H1 (cell line): ENCODE results near the gene DPEP2NB. TPM values are rescaled to one million over a fixed set of nuclear protein-coding genes. Genes with fewer than 3 reads are reported as not detected.

ENCODE experiments used
- ASH2L ChIP-seq: fragments of 200-600, 300-600 bp; sonication (generic); IDR thresholded peaks from one replicate; pipeline ENCODE4 v1.7.1; 2017; ENCODE audit warnings: low read length
- BCL11A ChIP-seq, 2 experiments: IDR thresholded peaks; one replicate each; pipeline ENCODE4 v1.6.1; 2011; ENCODE audit warnings: low read depth in 2 of 2, low read length in 2 of 2, mild to moderate bottlenecking in 2 of 2
- CBX8 ChIP-seq: fragments of 300-800, 300-1000 bp; sonication (generic); IDR thresholded peaks from 2 replicates; pipeline ENCODE4 v1.7.1; 2016; ENCODE audit warnings: low read depth, low read length, borderline replicate concordance
- NRF1 ChIP-seq: IDR thresholded peaks from 2 replicates; pipeline ENCODE4 v1.6.1; 2011; ENCODE audit warnings: mild to moderate bottlenecking, low read depth, low read length, improper control_type of control experiment
- POU5F1 ChIP-seq: IDR thresholded peaks from 2 replicates; pipeline ENCODE4 v1.6.1; 2011; ENCODE audit warnings: low read depth, mild to moderate bottlenecking, low read length, moderate library complexity
- RNF2 ChIP-seq: fragments of 200-900, 300-1000 bp; sonication (generic); IDR thresholded peaks from 2 replicates; pipeline ENCODE4 v1.7.1; 2016; ENCODE audit warnings: borderline replicate concordance, low read depth, mild to moderate bottlenecking, antibody characterized with exemption, low read length; ENCODE audit not compliant: poor library complexity, severe bottlenecking; ENCODE audit errors: missing control alignments
- TEAD4 ChIP-seq: IDR thresholded peaks from 2 replicates; pipeline ENCODE4 v1.6.1; 2012; ENCODE audit warnings: low read depth, low read length, inconsistent platforms, mixed read lengths
- polyA plus RNA-seq, 7 experiments: library from polyadenylated mRNA; depleted of rRNA in 3 of 7; stranded (reverse) in 5 of 7; unstranded in 2 of 7; fragments of >200 nt in 5 of 7; fragments of 200-250 nt in 2 of 7; gene quantifications; 1 replicate in 5 of 7; 2 replicates in 1 of 7; 4 replicates in 1 of 7; pipeline versions ENCODE4 v1.2.1 to v1.2.3, GENCODE V29; 2011 to 2013; ENCODE audit warnings: missing spikeins in 2 of 7, mixed read lengths in 2 of 7
- total RNA-seq: library from RNA; stranded (reverse); fragmentation: NEBNext Ultra II Directional; extraction: Animal tissue kit (Norgen Biotek cat#: 25700); gene quantifications from 2 replicates; pipeline ENCODE4 v1.2.1, GENCODE V29; 2021
- TF ChIP-seq, protein P1 (sequence below): IDR thresholded peaks from 2 replicates; pipeline ENCODE4 v1.6.1; 2012; ENCODE audit warnings: inconsistent platforms
- TF ChIP-seq, protein P2 (sequence below): IDR thresholded peaks from 2 replicates; pipeline ENCODE4 v1.6.1; 2011; ENCODE audit warnings: low read length, improper control_type of control experiment
- TF ChIP-seq, protein P3 (sequence below), 3 experiments: IDR thresholded peaks; 1 replicate in 2 of 3; 2 replicates in 1 of 3; pipeline versions ENCODE4 v1.5.1 to v1.6.1; 2011; ENCODE audit warnings: low read length in 3 of 3, mild to moderate bottlenecking in 3 of 3, inconsistent platforms in 2 of 3, low read depth in 1 of 3, moderate library complexity in 1 of 3; ENCODE audit not compliant: insufficient read depth in 1 of 3; ENCODE audit errors: control extremely low read depth in 1 of 3

DPEP2NB gene
- total and polyA plus RNA-seq, 2 of the 8 experiments (the other 6 are each of a cell fraction or from before 2014, with no cell fraction given): not detected

DNA sequence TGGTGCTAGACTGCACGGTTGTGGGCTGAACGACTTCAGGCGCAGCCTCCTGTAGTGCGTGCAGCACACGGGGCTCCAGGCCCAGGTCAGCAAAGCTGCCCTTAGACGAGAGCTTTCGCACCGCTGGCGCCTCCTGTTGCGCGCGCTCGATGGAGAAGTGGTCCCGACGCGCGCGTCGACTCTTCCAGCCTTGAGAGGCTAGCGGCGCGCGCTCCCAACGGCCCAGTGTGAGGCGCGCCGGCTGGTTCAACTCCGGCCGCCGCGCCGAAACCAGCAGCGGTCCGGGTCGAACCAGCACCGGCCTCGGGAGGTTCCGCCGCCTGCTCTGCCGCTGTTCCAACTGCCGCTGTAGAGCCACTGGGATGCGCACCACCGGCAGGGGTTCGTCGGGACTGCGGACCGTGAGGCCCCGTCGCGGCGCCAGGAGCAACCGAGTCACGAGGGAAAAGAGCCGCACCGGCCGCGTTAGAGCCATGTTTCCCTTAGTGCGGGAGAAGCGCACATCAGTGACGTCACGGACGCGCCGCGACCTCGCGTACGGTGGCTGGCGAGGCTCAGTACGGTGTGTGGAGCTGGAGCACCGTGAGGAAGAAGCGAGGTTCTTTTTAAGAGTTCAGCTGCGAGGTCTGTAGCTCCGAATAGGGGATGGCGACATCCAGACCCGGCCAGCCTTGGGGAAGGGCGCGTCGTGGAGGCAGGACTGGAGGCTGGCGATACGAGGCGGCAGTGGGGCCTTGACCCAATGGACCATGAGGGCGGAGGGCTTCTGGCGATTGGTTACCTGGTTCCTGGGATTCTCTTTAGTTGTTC lies 7.2 kb upstream of the DPEP2NB start, which contains the start of the genes DDX28 and DUS2 (continued):
- TF ChIP-seq NRF1 (no peak), ASH2L (peak; percentile 99), POU5F1 (no peak), CBX8 (no peak), BCL11A (IDR thresholded peaks at IDR 0.05; ENCODE audit: low read depth in 2 of 2, low read length in 2 of 2) (no peak), RNF2 (no peak), TEAD4 (no peak)
- TF ChIP-seq, protein P1, sequence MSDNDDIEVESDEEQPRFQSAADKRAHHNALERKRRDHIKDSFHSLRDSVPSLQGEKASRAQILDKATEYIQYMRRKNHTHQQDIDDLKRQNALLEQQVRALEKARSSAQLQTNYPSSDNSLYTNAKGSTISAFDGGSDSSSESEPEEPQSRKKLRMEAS: peak; percentile 97
- TF ChIP-seq, protein P2, sequence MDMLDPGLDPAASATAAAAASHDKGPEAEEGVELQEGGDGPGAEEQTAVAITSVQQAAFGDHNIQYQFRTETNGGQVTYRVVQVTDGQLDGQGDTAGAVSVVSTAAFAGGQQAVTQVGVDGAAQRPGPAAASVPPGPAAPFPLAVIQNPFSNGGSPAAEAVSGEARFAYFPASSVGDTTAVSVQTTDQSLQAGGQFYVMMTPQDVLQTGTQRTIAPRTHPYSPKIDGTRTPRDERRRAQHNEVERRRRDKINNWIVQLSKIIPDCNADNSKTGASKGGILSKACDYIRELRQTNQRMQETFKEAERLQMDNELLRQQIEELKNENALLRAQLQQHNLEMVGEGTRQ: no peak
- TF ChIP-seq, protein P3, sequence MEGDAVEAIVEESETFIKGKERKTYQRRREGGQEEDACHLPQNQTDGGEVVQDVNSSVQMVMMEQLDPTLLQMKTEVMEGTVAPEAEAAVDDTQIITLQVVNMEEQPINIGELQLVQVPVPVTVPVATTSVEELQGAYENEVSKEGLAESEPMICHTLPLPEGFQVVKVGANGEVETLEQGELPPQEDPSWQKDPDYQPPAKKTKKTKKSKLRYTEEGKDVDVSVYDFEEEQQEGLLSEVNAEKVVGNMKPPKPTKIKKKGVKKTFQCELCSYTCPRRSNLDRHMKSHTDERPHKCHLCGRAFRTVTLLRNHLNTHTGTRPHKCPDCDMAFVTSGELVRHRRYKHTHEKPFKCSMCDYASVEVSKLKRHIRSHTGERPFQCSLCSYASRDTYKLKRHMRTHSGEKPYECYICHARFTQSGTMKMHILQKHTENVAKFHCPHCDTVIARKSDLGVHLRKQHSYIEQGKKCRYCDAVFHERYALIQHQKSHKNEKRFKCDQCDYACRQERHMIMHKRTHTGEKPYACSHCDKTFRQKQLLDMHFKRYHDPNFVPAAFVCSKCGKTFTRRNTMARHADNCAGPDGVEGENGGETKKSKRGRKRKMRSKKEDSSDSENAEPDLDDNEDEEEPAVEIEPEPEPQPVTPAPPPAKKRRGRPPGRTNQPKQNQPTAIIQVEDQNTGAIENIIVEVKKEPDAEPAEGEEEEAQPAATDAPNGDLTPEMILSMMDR (IDR thresholded peaks at IDR 0.05; ENCODE audit: control extremely low read depth in 1 of 3, insufficient read depth in 1 of 3, low read depth in 1 of 3, low read length in 3 of 3): no peak
